Fibroblast of the aortic adventitia (primary cell): ENCODE results near the gene ENTREP3. TPM values are rescaled to one million over a fixed set of nuclear protein-coding genes. Genes with fewer than 3 reads are reported as not detected.

Experiments
- DNase-seq: peaks from one replicate; pipeline ENCODE4 v3.0.0-alpha.2; 2010; ENCODE audit warnings: low read depth
- H3K4me3 ChIP-seq: 2 replicates; pipeline ENCODE4 v1.5.1; 2011; ENCODE audit warnings: low read depth, mild to moderate bottlenecking, control low read depth, low read length, moderate library complexity
- total RNA-seq: library from RNA; depleted of rRNA; stranded (reverse); fragments of >200 nt; gene quantifications from 2 replicates; pipeline ENCODE4 v1.2.3, GENCODE V29; 2012; ENCODE audit warnings: low replicate concordance
- TF ChIP-seq, protein P1 (sequence below): IDR thresholded peaks from 2 replicates; pipeline ENCODE4 v1.5.1; 2011; ENCODE audit warnings: mild to moderate bottlenecking, low read length, control low read depth, inconsistent platforms; ENCODE audit not compliant: insufficient read depth

ENTREP3 gene
- total RNA-seq, result 9.0 and 9.3 TPM in 2 replicates

DNA sequence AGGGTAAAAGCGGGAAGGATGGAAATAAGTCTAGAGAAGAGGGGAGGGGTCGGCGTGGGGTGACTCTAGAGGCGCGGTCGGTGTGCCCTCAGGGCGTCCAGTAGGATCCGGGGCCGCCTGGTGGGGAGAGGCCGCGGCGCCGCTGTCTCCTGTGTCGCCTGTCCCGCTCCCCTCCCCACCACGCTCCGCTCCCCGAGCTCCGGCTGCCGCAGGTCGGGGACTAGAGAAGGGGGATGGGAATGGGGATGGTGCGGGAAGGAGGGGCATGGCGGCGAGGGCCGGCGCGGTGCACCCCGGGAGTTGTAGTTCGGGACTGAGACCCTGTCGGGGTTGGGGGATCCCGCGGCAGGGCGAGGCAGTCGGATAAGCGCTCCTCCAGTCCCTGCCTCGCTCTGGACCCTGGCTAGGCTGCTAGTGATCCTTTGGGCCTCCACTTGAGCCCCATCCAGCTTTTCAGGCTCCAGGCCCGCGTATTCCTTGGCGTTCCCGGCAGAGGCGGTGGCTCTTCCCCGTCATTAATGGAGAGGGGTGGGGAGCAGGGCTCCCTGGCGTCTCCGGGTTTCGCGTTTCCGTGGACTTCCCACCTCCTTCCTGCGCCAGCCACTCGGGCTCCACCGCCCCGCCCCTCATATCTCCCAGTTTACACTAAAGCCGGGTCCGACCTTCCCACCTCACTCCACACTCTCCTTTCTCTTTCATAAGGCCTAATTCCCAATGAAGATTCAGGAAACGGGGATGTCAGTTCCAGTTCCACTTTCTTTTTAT lies at the start of gene ENTREP3:
Gene ENTREP3 (minus strand): TSS at position 241 of the 765 bp plus-strand sequence. CDS start 606 bp downstream, outside the sequence.
- TF ChIP-seq, protein P1, sequence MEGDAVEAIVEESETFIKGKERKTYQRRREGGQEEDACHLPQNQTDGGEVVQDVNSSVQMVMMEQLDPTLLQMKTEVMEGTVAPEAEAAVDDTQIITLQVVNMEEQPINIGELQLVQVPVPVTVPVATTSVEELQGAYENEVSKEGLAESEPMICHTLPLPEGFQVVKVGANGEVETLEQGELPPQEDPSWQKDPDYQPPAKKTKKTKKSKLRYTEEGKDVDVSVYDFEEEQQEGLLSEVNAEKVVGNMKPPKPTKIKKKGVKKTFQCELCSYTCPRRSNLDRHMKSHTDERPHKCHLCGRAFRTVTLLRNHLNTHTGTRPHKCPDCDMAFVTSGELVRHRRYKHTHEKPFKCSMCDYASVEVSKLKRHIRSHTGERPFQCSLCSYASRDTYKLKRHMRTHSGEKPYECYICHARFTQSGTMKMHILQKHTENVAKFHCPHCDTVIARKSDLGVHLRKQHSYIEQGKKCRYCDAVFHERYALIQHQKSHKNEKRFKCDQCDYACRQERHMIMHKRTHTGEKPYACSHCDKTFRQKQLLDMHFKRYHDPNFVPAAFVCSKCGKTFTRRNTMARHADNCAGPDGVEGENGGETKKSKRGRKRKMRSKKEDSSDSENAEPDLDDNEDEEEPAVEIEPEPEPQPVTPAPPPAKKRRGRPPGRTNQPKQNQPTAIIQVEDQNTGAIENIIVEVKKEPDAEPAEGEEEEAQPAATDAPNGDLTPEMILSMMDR, result no peak
- peak; percentile 82 for DNase-seq

GRCh38 chr1:155304558-155305063 lies 49.3 kb upstream of the ENTREP3 start:
- TF ChIP-seq, protein P1, result no peak
- no peak overlapping the region for H3K4me3 ChIP-seq
- no peak for DNase-seq

More for the DNA sequence above, at the start of gene ENTREP3:
- peak within 1 kb of the TSS; percentile 84 for H3K4me3 ChIP-seq

DNA sequence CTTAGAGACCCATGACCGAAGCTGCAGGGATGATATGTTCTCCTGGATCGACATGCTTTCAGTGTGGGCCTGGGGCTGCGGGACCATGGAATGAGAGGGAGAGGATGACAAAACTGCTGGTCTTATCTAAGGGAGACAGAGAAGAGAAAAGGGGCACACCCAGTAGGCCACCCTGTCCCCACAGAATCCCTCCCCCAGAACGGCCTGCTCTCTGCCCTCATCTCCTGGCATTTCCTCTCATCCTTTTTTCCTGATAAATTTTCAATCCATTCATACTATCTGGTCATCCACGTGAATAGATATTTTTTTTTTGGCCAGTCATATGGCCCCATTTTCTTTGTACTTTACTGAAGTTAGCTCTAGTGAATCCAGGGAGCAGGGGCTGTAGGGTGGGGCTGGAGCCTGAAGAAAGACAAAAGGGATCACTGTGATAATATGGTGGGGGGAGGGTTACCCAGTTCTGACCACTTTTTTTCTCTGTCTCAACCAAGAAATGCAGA lies 46.1 kb upstream of the ENTREP3 start, which contains the start of gene PKLR:
Gene PKLR (minus strand): TSS at position 97 of the 500 bp plus-strand sequence. CDS start 43 bp downstream, at position 54.
- no peak within 1 kb of the TSS for H3K4me3 ChIP-seq
- no peak for DNase-seq
- TF ChIP-seq, protein P1, result no peak

DNA sequence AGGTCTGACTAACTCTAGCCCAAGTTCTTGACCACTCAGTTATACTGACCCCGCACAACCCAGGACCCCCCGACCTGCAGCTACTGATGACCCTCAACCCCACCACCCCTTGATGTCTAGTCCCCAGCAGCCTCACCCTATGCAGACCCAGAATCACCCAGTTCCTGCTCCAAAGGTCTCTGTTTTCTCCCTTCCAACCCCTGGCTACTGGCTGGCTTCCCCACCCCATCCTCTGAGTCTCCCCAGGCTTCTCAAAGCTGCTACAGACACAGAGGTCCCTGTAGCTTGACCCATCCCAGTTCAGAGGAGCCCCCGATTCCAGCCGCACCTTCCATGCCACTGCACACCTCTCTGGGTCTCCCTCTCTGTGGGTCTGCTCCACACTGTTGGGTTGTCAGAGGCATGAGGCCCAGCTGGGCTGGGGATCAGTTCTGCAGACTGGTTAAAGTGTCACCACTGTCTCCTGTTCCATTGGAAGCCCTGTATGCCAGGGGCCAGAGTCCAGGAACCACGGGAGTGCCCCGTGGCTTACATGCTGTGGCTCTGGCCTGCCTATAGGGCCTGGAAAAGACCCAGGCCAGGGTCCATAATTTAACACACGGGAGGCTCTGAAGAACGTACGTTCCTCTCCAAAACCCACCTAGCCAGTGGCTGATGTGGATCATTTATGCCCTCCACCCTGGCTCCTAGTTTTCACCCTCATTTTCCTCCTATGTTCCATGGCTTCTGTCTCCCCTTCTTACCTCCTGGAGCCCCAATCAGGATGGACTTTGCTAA lies 45.5 kb upstream of the ENTREP3 start:
- H3K4me3 ChIP-seq, result no peak overlapping the region
- DNase-seq, result no peak
- TF ChIP-seq, protein P1, result no peak

GRCh38 chr1:155300024-155300423 lies 44.7 kb upstream of the ENTREP3 start:
- no peak overlapping the region for H3K4me3 ChIP-seq
- TF ChIP-seq, protein P1, result no peak
- DNase-seq, result no peak

- no peak overlapping the region for H3K4me3 ChIP-seq
- no peak for DNase-seq
- TF ChIP-seq, protein P1, result no peak
Observed at GRCh38 chr1:155297384-155297783, 42.1 kb upstream of the ENTREP3 start.
